ENCODE measurements around the gene MYH11. TPM values are rescaled to one million over a fixed set of nuclear protein-coding genes. Genes with fewer than 3 reads are reported as not detected.

MYH11 gene
- total and polyA plus RNA-seq, 2 experiments from 2014 or later = 1.6 to 5.9 TPM

GRCh38 chr16:15836074-15836473 is 20.8 kb downstream of the MYH11 start (continued):
- TF ChIP-seq REST (IDR thresholded peaks at IDR 0.05; ENCODE audit: unreplicated experiment) = no peak
- TF ChIP-seq JUNB (IDR thresholded peaks at IDR 0.05; ENCODE audit: unreplicated experiment) = no peak
- no peak for TF ChIP-seq ZNF114 (CRISPR knock-in tag; IDR thresholded peaks at IDR 0.05)
- TF ChIP-seq EZH2phosphoT487 (IDR thresholded peaks at IDR 0.05; ENCODE audit: unreplicated experiment) = no peak
- no peak for TF ChIP-seq CREB1 (CRISPR knock-in tag; IDR thresholded peaks at IDR 0.05; ENCODE audit: low read depth)
- TF ChIP-seq CTCF (conservative IDR thresholded peaks at IDR 0.05; ENCODE audit: low read depth in 2 of 2) = no peak
- TF ChIP-seq EZH2 (IDR thresholded peaks at IDR 0.05; ENCODE audit: low read depth, unreplicated experiment) = no peak

GRCh38 chr16:15835136-15835878 is 21.5 kb downstream of the MYH11 start:
- TF ChIP-seq ZNF462 (CRISPR knock-in tag; IDR thresholded peaks at IDR 0.05) (no peak), REST (IDR thresholded peaks at IDR 0.05; ENCODE audit: unreplicated experiment) (no peak)
- H3K4me3 ChIP-seq = no peak overlapping the region
- H3K36me3 ChIP-seq (ENCODE audit: insufficient read depth) = no peaks in the 10 kb centered on the region
- H3K79me2 ChIP-seq (replicated peaks; ENCODE audit: insufficient read depth) = no peaks in the 10 kb centered on the region
- no peak overlapping the region for H3K4me3 Mint-ChIP-seq
- no peaks in the 10 kb centered on the region for H3F3A ChIP-seq (replicated peaks; ENCODE audit: low read depth)
- no peaks in the 10 kb centered on the region for H3K4me1 ChIP-seq (ENCODE audit: insufficient read depth)
- no peak overlapping the region for H2AFZ ChIP-seq
- ATAC-seq (no peak), DNase-seq (ENCODE audit: low spot score) (no peak)
- peaks cover 12% of the 10 kb centered on the region for H3K27me3 Mint-ChIP-seq (ENCODE audit: insufficient read depth, low read depth, poor library complexity)
- no peaks in the 10 kb centered on the region for H3K4me1 Mint-ChIP-seq
- H3K9me3 Mint-ChIP-seq = no peaks in the 10 kb centered on the region
- no peak overlapping the region for H3K4me2 ChIP-seq
- H3K27ac Mint-ChIP-seq = no peak overlapping the region
- H3K27ac ChIP-seq (ENCODE audit: low read depth) = no peak overlapping the region
- H3K9me2 ChIP-seq (ENCODE audit: insufficient read depth) = no peaks in the 10 kb centered on the region
- no peaks in the 10 kb centered on the region for H3K27me3 ChIP-seq (ENCODE audit: insufficient read depth)
- no peaks in the 10 kb centered on the region; the same call in 1 of the 2 replicates for H4K20me1 ChIP-seq (replicated peaks; ENCODE audit: insufficient read depth)
- H3K36me3 Mint-ChIP-seq (ENCODE audit: low read depth) = no peaks in the 10 kb centered on the region
